SK-N-SH (cell line): Measurements from ENCODE around the gene PHGDH. TPM values are rescaled to one million over a fixed set of nuclear protein-coding genes. Genes with fewer than 3 reads are reported as not detected.

ENCODE experiments used
- CTCF ChIA-PET: fragments of 300-600, 350-600 bp; formaldehyde crosslinking; extraction: SDS; loops from one replicate; lab custom pipeline; 2021; lab: Yijun Ruan, JAX
- POLR2A ChIA-PET: fragments of 350-600 bp; sonication (Branson Sonifier 250); formaldehyde crosslinking; extraction: SDS; loops from one replicate; lab custom pipeline; 2020; ENCODE audit warnings: antibody characterized with exemption, inconsistent platforms; lab: Yijun Ruan, JAX
- DNase-seq: peaks from one replicate; pipeline ENCODE4 v3.0.0; 2012
- H2AFZ ChIP-seq: fragments of 200-600 bp; sonication (generic); 2 replicates; pipeline ENCODE4 v1.8.1; 2016; ENCODE audit warnings: antibody characterized with exemption, mild to moderate bottlenecking, low read depth
- H3F3A ChIP-seq: fragments of 200-600 bp; sonication (generic); replicated peaks from 2 replicates; pipeline ENCODE3; 2016; ENCODE audit warnings: antibody characterized with exemption, mild to moderate bottlenecking; ENCODE audit not compliant: insufficient read depth
- H3K27ac ChIP-seq, 2 experiments: fragments of 200-500 bp in 1 of 2; fragments of 200-600 bp in 1 of 2; sonication (Bioruptor generic) in 1 of 2; sonication (generic), shearing (Covaris generic) in 1 of 2; 2 replicates each; pipeline versions ENCODE4 v1.5.1 to v1.6.1; 2014 to 2016; ENCODE audit warnings: low read depth in 2 of 2, inconsistent platforms in 1 of 2, low read length in 1 of 2, mild to moderate bottlenecking in 1 of 2, mixed read lengths in 1 of 2
- H3K27me3 ChIP-seq: fragments of 200-600 bp; sonication (generic), shearing (Covaris generic); 2 replicates; pipeline ENCODE4 v1.6.1; 2016; ENCODE audit warnings: mixed run types; ENCODE audit not compliant: insufficient read depth
- H3K36me3 ChIP-seq, 2 experiments: fragments of 200-500 bp in 1 of 2; fragments of 200-600 bp in 1 of 2; sonication (Bioruptor generic) in 1 of 2; sonication (generic) in 1 of 2; replicated peaks in 1 of 2; 2 replicates each; pipeline versions ENCODE3 to v1.5.1; 2014 to 2016; ENCODE audit warnings: low read length in 1 of 2, mild to moderate bottlenecking in 1 of 2; ENCODE audit not compliant: insufficient read depth in 2 of 2, control insufficient read depth in 1 of 2
- H3K4me1 ChIP-seq, 2 experiments: fragments of 200-500 bp in 1 of 2; fragments of 200-600 bp in 1 of 2; sonication (Bioruptor generic) in 1 of 2; sonication (generic), shearing (Covaris generic) in 1 of 2; 2 replicates each; pipeline versions ENCODE4 v1.5.1 to v1.6.1; 2014 to 2016; ENCODE audit warnings: low read depth in 1 of 2, low read length in 1 of 2, mixed run types in 1 of 2; ENCODE audit not compliant: insufficient read depth in 2 of 2, control insufficient read depth in 1 of 2
- H3K4me2 ChIP-seq: fragments of 200-600 bp; sonication (generic), shearing (Covaris generic); 2 replicates; pipeline ENCODE4 v1.6.1; 2017; ENCODE audit warnings: mixed run types
- H3K4me3 ChIP-seq, 2 experiments: fragments of 200-500 bp in 1 of 2; fragments of 200-600 bp in 1 of 2; sonication (Bioruptor generic) in 1 of 2; sonication (generic), shearing (Covaris generic) in 1 of 2; 2 replicates each; pipeline versions ENCODE4 v1.5.1 to v1.8.1; 2014 to 2016; ENCODE audit warnings: low read depth in 2 of 2, inconsistent platforms in 1 of 2, low read length in 1 of 2, mild to moderate bottlenecking in 1 of 2, mixed read lengths in 1 of 2, moderate library complexity in 1 of 2
- H3K79me2 ChIP-seq: fragments of 200-600 bp; sonication (generic); 2 replicates; pipeline ENCODE4 v1.8.1; 2017; ENCODE audit warnings: mild to moderate bottlenecking; ENCODE audit not compliant: insufficient read depth
- H3K9ac ChIP-seq: fragments of 200-600 bp; sonication (generic); 2 replicates; pipeline ENCODE4 v1.6.1; 2017; ENCODE audit warnings: mixed run types
- H3K9me2 ChIP-seq: fragments of 200-600 bp; sonication (generic); 2 replicates; pipeline ENCODE4 v1.6.1; 2017; ENCODE audit warnings: mixed run types
- H3K9me3 ChIP-seq: fragments of 200-600 bp; sonication (generic); 2 replicates; pipeline ENCODE4 v1.6.1; 2017; ENCODE audit warnings: mixed run types, mild to moderate bottlenecking, moderate library complexity
- H4K20me1 ChIP-seq: fragments of 200-600 bp; sonication (generic); 2 replicates; pipeline ENCODE4 v1.6.1; 2017; ENCODE audit warnings: mild to moderate bottlenecking, mixed run types; ENCODE audit not compliant: insufficient read depth
- FOSL2 ChIP-seq: IDR thresholded peaks from 2 replicates; pipeline ENCODE4 v1.4.0; 2012; ENCODE audit warnings: low read depth, mild to moderate bottlenecking, moderate library complexity, borderline replicate concordance
- GABPA ChIP-seq: IDR thresholded peaks from 2 replicates; pipeline ENCODE4 v1.4.0; 2012; ENCODE audit warnings: low read depth, mild to moderate bottlenecking
- GATA2 ChIP-seq: sonication (generic); formaldehyde crosslinking; IDR thresholded peaks from 2 replicates; pipeline ENCODE4 v1.5.0; 2020; ENCODE audit warnings: mild to moderate bottlenecking, missing genetic modification reagents
- MEF2A ChIP-seq: IDR thresholded peaks from 2 replicates; pipeline ENCODE4 v1.4.0; 2012; ENCODE audit warnings: low read depth, borderline replicate concordance
- MXI1 ChIP-seq: IDR thresholded peaks from 2 replicates; pipeline ENCODE4 v1.6.1; 2012; ENCODE audit warnings: mild to moderate bottlenecking, low read depth, low read length, improper control_type of control experiment
- NRF1 ChIP-seq: IDR thresholded peaks from 2 replicates; pipeline ENCODE4 v1.6.1; 2012; ENCODE audit warnings: low read depth, mild to moderate bottlenecking, low read length
- RCOR1 ChIP-seq: fragments of 150-350 bp; IDR thresholded peaks from 2 replicates; pipeline ENCODE4 v1.6.1; 2017; ENCODE audit warnings: antibody characterized with exemption, low read length
- RFX5 ChIP-seq: IDR thresholded peaks from 2 replicates; pipeline ENCODE4 v1.6.1; 2012; ENCODE audit warnings: mild to moderate bottlenecking, improper control_type of control experiment, low read length
- RXRA ChIP-seq: IDR thresholded peaks from 2 replicates; pipeline ENCODE4 v1.4.0; 2012; ENCODE audit warnings: low read depth, mild to moderate bottlenecking, borderline replicate concordance
- SIN3A ChIP-seq: IDR thresholded peaks from 2 replicates; pipeline ENCODE4 v1.6.1; 2012; ENCODE audit warnings: low read depth, mild to moderate bottlenecking, low read length, moderate library complexity, borderline replicate concordance
- TAF1 ChIP-seq: IDR thresholded peaks from 2 replicates; pipeline ENCODE4 v1.6.1; 2012; ENCODE audit warnings: low read depth, mild to moderate bottlenecking, low read length, moderate library complexity, borderline replicate concordance
- YY1 ChIP-seq: IDR thresholded peaks from 2 replicates; pipeline ENCODE4 v1.4.0; 2012; ENCODE audit warnings: low read depth, mild to moderate bottlenecking
- WGBS: methylation state at CpG from one replicate; pipeline ENCODE4 v1.1.6; 2017; ENCODE audit warnings: low lambda C conversion rate; 5-methylcytosine and 5-hydroxymethylcytosine counted together
- polyA plus RNA-seq, 3 experiments: library from polyadenylated mRNA; depleted of rRNA; stranded (reverse); fragments of >200 nt; gene quantifications; 2 replicates each; pipeline ENCODE4 v1.2.3, GENCODE V29; 2012
- TF ChIP-seq, protein P1 (sequence below): fragments of 150-350 bp; IDR thresholded peaks from 2 replicates; pipeline ENCODE4 v1.6.1; 2016; ENCODE audit warnings: mild to moderate bottlenecking, low read depth, low read length
- TF ChIP-seq, protein P2 (sequence below): IDR thresholded peaks from 2 replicates; pipeline ENCODE4; 2012
- TF ChIP-seq, protein P3 (sequence below): IDR thresholded peaks from 2 replicates; pipeline ENCODE4 v1.6.1; 2012; ENCODE audit warnings: mild to moderate bottlenecking, low read depth, low read length, moderate library complexity
- TF ChIP-seq, protein P4 (sequence below): IDR thresholded peaks from 2 replicates; pipeline ENCODE4 v1.4.0; 2012; ENCODE audit warnings: low read depth, borderline replicate concordance
- TF ChIP-seq, protein P5 (sequence below): IDR thresholded peaks from 2 replicates; pipeline ENCODE4 v1.4.0; 2012; ENCODE audit warnings: low read depth

PHGDH gene
- polyA plus RNA-seq, 1 of the 3 experiments (the other 2 are of a cell fraction), result 30.2 TPM

DNA sequence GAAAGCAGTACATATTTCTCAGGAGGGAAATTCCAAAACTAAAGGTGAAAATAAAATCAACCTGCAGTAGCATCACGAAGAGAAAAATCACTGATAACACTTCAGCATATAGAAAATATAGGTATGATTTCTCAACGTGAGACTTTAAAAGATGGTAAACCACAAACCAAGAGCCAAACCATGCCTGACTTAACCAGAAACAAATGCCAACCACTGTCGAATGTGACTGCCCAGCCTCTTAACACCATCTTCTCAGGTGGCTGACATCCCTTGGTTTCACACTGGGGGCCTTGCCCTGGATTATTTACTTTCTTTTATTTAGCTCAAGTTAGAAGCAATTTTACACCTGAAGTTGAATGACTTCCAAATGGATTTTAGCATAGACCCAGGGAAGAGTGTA lies 46.9 kb downstream of the PHGDH start:
- H3K9ac ChIP-seq, result no peak overlapping the region
- peaks cover 5% of the 10 kb centered on the region for H3K27me3 ChIP-seq
- TF ChIP-seq FOSL2 (no peak), GATA2 (no peak)
- no peaks in the 10 kb centered on the region for H3K9me3 ChIP-seq
- no peaks in the 10 kb centered on the region for H3K36me3 ChIP-seq
- no peaks in the 10 kb centered on the region for H3K79me2 ChIP-seq
- no peaks in the 10 kb centered on the region for H3F3A ChIP-seq
- no peaks in the 10 kb centered on the region for H4K20me1 ChIP-seq
- DNase-seq, result no peak
- H2AFZ ChIP-seq, result no peak overlapping the region
- no peaks in the 10 kb centered on the region for H3K9me2 ChIP-seq
- H3K4me2 ChIP-seq, result no peak overlapping the region
- H3K4me1 ChIP-seq, result no peaks in the 10 kb centered on the region
- CTCF ChIA-PET, result interaction anchor here (7.6 kb wide), 1 partner anchor 13 kb away, joined by 70 read pairs; no protein-coding TSS in a partner anchor
- 36% methylated on average over 3 of the region's 3 CpGs for WGBS
- no peak overlapping the region for H3K27ac ChIP-seq
- no peak overlapping the region for H3K4me3 ChIP-seq
- POLR2A ChIA-PET, result no interaction called here

DNA sequence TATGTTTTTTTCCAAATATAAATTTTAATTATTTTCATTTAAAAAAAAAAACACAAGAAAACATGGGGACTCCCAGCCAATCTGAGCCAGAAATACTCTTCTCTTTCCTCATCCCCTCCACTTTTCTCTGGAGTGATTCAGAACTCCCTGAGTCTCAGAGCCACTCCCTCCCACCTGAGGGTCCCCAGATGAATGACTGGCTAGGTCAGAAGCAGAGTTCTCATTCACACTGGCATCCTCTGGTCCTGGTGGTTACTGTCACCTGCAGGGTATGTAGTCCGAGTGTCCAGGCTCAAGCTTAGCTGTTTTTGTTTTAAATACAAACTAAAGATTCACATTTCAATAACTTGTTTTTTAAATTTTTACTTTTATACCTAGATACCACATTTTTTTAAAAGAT lies 50.7 kb downstream of the PHGDH start:
- Histone ChIP-seq H3K4me3 (no peak overlapping the region), H3K79me2 (no peaks in the 10 kb centered on the region), H3K9ac (no peak overlapping the region), H3F3A (no peaks in the 10 kb centered on the region), H3K27me3 (0 out of 2 replicates have a peak, but pooled peaks cover 5% of the 10 kb centered on the region), H3K4me2 (no peak overlapping the region), H3K4me1 (peaks cover 0 to 7% of the 10 kb centered on the region in 2 experiments; a peak in 1 of 4 replicates), H3K27ac (no peak overlapping the region), H4K20me1 (no peaks in the 10 kb centered on the region)
- POLR2A ChIA-PET, result no interaction called here
- no peak for TF ChIP-seq MXI1
- TF ChIP-seq YY1, result no peak
- no peak for TF ChIP-seq TAF1
- TF ChIP-seq, protein P1, sequence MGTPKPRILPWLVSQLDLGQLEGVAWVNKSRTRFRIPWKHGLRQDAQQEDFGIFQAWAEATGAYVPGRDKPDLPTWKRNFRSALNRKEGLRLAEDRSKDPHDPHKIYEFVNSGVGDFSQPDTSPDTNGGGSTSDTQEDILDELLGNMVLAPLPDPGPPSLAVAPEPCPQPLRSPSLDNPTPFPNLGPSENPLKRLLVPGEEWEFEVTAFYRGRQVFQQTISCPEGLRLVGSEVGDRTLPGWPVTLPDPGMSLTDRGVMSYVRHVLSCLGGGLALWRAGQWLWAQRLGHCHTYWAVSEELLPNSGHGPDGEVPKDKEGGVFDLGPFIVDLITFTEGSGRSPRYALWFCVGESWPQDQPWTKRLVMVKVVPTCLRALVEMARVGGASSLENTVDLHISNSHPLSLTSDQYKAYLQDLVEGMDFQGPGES, result no peak
- TF ChIP-seq GATA2, result no peak
- TF ChIP-seq, protein P2, sequence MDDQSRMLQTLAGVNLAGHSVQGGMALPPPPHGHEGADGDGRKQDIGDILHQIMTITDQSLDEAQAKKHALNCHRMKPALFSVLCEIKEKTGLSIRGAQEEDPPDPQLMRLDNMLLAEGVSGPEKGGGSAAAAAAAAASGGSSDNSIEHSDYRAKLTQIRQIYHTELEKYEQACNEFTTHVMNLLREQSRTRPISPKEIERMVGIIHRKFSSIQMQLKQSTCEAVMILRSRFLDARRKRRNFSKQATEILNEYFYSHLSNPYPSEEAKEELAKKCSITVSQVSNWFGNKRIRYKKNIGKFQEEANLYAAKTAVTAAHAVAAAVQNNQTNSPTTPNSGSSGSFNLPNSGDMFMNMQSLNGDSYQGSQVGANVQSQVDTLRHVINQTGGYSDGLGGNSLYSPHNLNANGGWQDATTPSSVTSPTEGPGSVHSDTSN, result no peak
- TF ChIP-seq, protein P3, sequence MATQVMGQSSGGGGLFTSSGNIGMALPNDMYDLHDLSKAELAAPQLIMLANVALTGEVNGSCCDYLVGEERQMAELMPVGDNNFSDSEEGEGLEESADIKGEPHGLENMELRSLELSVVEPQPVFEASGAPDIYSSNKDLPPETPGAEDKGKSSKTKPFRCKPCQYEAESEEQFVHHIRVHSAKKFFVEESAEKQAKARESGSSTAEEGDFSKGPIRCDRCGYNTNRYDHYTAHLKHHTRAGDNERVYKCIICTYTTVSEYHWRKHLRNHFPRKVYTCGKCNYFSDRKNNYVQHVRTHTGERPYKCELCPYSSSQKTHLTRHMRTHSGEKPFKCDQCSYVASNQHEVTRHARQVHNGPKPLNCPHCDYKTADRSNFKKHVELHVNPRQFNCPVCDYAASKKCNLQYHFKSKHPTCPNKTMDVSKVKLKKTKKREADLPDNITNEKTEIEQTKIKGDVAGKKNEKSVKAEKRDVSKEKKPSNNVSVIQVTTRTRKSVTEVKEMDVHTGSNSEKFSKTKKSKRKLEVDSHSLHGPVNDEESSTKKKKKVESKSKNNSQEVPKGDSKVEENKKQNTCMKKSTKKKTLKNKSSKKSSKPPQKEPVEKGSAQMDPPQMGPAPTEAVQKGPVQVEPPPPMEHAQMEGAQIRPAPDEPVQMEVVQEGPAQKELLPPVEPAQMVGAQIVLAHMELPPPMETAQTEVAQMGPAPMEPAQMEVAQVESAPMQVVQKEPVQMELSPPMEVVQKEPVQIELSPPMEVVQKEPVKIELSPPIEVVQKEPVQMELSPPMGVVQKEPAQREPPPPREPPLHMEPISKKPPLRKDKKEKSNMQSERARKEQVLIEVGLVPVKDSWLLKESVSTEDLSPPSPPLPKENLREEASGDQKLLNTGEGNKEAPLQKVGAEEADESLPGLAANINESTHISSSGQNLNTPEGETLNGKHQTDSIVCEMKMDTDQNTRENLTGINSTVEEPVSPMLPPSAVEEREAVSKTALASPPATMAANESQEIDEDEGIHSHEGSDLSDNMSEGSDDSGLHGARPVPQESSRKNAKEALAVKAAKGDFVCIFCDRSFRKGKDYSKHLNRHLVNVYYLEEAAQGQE, result no peak
- no peak for TF ChIP-seq FOSL2
- no peak for TF ChIP-seq GABPA
- TF ChIP-seq, protein P4, sequence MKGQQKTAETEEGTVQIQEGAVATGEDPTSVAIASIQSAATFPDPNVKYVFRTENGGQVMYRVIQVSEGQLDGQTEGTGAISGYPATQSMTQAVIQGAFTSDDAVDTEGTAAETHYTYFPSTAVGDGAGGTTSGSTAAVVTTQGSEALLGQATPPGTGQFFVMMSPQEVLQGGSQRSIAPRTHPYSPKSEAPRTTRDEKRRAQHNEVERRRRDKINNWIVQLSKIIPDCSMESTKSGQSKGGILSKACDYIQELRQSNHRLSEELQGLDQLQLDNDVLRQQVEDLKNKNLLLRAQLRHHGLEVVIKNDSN, result no peak
- TF ChIP-seq, protein P5, sequence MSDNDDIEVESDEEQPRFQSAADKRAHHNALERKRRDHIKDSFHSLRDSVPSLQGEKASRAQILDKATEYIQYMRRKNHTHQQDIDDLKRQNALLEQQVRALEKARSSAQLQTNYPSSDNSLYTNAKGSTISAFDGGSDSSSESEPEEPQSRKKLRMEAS, result no peak
- TF ChIP-seq NRF1, result no peak
- TF ChIP-seq RCOR1, result no peak
- TF ChIP-seq SIN3A, result no peak
- TF ChIP-seq RFX5, result no peak
- no peak for TF ChIP-seq RXRA
- no peak for TF ChIP-seq MEF2A
- TF ChIP-seq, all 33 proteins: peak for 0
- H2AFZ ChIP-seq, result no peak overlapping the region
- H3K9me3 ChIP-seq, result no peaks in the 10 kb centered on the region
- WGBS, result 62% methylated on average over 1 of the region's 1 CpG
- no peaks in the 10 kb centered on the region for H3K9me2 ChIP-seq
- no peak for DNase-seq
- H3K36me3 ChIP-seq, result no peaks in the 10 kb centered on the region
- CTCF ChIA-PET, result interaction anchor here (7.6 kb wide), 1 partner anchor 17 kb away, joined by 70 read pairs; no protein-coding TSS in a partner anchor
